WERI-Rb-1 (cell line): Measurements from ENCODE around the gene SETD1B.

Experiments used
- DNase-seq: peaks from one replicate; pipeline ENCODE4 v3.0.0-alpha.2; 2020
- H3K27ac ChIP-seq: fragments of 250-450 bp; sonication (Bioruptor Pico); 2 replicates; pipeline ENCODE4 v1.5.1; 2020; ENCODE audit warnings: mild to moderate bottlenecking, moderate library complexity
- H3K27me3 ChIP-seq: fragments of 250-450 bp; sonication (Bioruptor Pico); 2 replicates; pipeline ENCODE4 v1.5.1; 2021; ENCODE audit warnings: mild to moderate bottlenecking, low read depth, moderate library complexity; ENCODE audit not compliant: insufficient read depth, severe bottlenecking
- H3K36me3 ChIP-seq: fragments of 250-450 bp; sonication (Bioruptor Pico); 2 replicates; pipeline ENCODE4 v1.5.1; 2020; ENCODE audit warnings: mild to moderate bottlenecking, moderate library complexity
- H3K4me3 ChIP-seq: 2 replicates; pipeline ENCODE4 v1.5.1; 2011; ENCODE audit warnings: low read depth, mild to moderate bottlenecking, control low read depth, low read length
- H3K9me3 ChIP-seq: fragments of 250-450 bp; sonication (Bioruptor Pico); 2 replicates; pipeline ENCODE4 v1.5.1; 2021; ENCODE audit warnings: mild to moderate bottlenecking, moderate library complexity; ENCODE audit not compliant: severe bottlenecking
- CTCF ChIP-seq: IDR thresholded peaks from 2 replicates; pipeline ENCODE4 v1.5.1; 2011; ENCODE audit warnings: low read depth, mild to moderate bottlenecking, control low read depth, inconsistent platforms, low read length

The SETD1B gene

DNA sequence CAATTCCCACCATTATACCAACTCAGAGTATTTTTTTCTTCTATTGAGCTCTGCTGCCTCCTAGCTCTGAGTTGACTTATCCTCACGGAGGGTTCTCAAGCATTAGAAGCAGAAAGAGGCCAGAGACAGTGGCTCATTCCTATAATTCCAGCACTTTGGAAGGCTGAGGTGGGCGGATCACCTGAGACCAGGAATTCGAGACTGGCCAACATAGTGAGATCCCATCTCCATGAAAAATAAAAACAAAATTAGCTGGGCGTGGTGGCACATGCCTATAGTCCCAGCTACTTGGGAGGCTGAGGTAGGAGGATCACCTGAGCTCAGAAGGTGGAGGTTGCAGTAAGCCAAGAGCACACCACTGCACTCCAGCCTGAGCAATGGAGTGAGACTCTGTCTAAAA is 33.9 kb downstream of the SETD1B start:
- no peak for DNase-seq
- no peak overlapping the region for H3K4me3 ChIP-seq
- no peaks in the 10 kb centered on the region for H3K27me3 ChIP-seq
- no peaks in the 10 kb centered on the region for H3K9me3 ChIP-seq
- TF ChIP-seq CTCF = no peak
- no peaks in the 10 kb centered on the region for H3K36me3 ChIP-seq
- no peak overlapping the region for H3K27ac ChIP-seq

GRCh38 chr12:121838126-121838525 is 34.3 kb downstream of the SETD1B start:
- Histone ChIP-seq H3K27me3 (no peaks in the 10 kb centered on the region), H3K4me3 (no peak overlapping the region), H3K27ac (no peak overlapping the region), H3K36me3 (no peaks in the 10 kb centered on the region), H3K9me3 (no peaks in the 10 kb centered on the region)
- DNase-seq = no peak
- TF ChIP-seq CTCF = no peak

DNA sequence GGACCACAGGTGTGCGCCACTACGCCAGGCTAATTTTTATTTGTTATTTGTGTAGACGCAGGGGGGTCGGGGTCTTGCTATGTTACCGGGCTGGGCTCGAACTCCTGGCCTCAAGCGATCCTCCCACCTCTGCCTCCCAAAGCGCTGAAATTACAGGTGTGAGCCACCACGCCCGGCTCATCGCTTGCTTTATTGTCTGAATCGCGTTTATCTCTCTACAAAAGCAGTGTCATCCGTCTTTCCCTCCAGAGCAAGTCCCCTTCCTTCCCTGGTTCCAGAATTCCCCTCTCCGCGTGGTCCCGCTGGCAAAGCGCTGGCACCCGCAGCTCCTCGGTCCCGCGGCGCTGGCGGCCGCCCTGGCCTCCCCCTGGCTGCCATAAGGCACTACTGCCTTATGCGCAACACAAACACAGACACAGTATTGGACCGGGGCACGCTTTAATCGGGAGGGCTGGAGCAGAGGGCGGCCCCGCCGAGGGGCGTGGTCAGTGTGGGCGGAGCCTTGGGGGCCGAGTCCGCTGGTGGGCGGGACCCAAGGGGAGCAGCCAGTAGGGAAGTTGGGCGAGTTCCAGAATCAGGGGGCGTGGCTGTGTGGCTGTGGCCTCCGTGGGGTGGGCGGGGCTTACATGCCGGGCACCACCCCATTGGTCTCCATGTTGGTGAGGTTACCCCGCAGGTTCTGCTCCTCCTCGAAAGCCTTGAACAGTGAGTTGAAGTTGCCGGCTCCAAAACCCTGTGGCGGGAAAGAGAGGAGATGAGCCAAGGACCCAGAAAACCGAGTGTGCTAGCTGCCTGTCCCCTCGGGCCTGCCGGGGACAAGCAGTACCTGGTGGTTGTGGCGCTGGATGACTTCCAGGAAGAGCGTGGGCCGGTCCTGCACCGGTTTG is 35.5 kb downstream of the SETD1B start:
- Histone ChIP-seq H3K9me3 (no peaks in the 10 kb centered on the region), H3K27ac (no peak overlapping the region), H3K4me3 (no peak overlapping the region), H3K36me3 (no peaks in the 10 kb centered on the region), H3K27me3 (no peaks in the 10 kb centered on the region)
- no peak for TF ChIP-seq CTCF
- no peak for DNase-seq

GRCh38 chr12:121839993-121840761 is 36.4 kb downstream of the SETD1B start:
- no peak for TF ChIP-seq CTCF
- no peak overlapping the region for H3K27ac ChIP-seq
- no peaks in the 10 kb centered on the region for H3K9me3 ChIP-seq
- H3K27me3 ChIP-seq = no peaks in the 10 kb centered on the region
- H3K4me3 ChIP-seq = no peak overlapping the region
- H3K36me3 ChIP-seq = no peaks in the 10 kb centered on the region
- DNase-seq = no peak

DNA sequence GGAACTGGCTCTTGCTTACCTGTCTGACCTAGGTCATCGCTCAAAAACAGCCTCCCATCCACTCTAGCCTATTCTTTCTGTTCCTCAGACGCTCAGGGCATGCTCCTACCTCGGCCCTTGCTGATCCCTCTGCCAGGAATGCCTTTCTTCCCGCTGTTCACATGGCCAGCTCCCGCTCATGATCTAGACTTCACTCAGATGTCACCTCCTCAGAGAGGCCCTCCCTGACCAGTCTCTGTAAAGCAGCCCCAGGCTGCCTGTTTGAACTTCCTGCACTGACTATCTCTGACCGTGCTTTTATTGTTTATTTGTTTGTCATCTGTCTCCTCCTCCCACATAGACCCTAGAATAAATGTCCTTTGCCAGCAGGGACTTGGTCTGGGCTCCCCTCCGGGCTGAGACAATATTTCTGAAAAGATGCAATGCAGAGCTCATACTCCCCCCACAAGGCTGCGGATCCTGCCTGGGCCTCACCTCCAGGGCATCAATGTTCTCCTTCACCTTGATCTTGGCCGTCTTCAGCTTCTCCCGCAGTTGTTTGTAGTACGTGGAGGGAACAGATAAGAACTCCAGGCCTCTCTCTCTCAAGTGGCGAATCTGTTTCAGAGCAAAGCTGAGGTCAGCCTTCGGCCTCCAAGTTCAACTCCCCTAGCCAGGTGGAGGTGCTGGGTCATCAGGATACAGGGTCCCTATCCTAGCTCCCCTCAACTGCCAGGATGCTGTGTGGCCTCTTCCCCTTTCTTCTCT is 39.6 kb downstream of the SETD1B start:
- H3K36me3 ChIP-seq = no peaks in the 10 kb centered on the region
- TF ChIP-seq CTCF = no peak
- H3K27ac ChIP-seq = no peak overlapping the region
- no peak overlapping the region for H3K4me3 ChIP-seq
- H3K27me3 ChIP-seq = no peaks in the 10 kb centered on the region
- no peak for DNase-seq
- no peaks in the 10 kb centered on the region for H3K9me3 ChIP-seq
